Activated T-cell treated with anti-CD3 and anti-CD28 coated beads, Interleukin-2, amount 50 U/mL, for 48 hours (primary cell): ENCODE data around the gene C9orf78.
"Not testable (repeated sequence)": the region's sequence is repeated elsewhere in the genome, so short reads cannot be mapped to it uniquely, and the experiment has no call there.

ENCODE experiments used
- DNase-seq, 2 experiments: peaks; one replicate each; pipeline ENCODE4 v3.0.0-alpha.2; 2020

Gene C9orf78

DNA sequence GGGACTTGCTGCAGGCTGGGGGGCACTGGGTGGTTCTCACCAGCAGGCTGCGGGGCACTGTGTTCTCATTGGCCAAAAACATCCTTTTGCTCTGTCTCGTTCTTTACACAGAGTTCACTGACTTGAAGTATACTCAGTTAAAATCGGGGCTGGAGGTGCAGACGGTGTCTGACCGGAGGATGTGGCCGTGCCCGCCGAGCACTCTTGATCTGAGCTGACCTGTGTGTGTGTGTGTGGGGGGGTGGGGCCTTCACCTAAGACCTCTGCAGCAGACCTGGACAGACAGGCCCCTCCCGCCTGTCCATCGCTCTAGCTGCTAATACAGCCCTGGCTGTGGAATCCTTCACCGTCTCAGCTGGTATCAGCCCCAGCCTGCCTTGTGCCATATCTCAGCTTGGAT, 25.0 kb downstream of the C9orf78 start:
- no peak for DNase-seq

DNA sequence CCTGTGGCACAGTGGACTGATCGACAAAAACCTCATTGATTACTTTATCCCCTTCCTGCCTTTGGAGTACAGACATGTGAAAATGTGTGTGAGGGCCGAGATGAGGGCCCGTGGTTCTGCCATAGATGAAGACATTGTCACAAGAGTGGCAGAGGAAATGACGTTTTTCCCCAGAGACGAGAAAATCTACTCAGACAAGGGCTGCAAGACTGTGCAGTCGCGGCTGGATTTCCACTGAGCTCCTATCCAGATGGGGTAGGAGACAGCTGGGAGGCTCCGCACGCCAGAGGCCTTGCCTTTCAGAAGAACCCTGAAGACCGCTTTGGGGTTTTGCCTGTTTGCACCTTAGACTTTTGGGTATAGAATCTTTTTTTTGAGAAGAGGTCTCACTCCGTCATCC, 25.7 kb downstream of the C9orf78 start:
- DNase-seq: no peak

DNA sequence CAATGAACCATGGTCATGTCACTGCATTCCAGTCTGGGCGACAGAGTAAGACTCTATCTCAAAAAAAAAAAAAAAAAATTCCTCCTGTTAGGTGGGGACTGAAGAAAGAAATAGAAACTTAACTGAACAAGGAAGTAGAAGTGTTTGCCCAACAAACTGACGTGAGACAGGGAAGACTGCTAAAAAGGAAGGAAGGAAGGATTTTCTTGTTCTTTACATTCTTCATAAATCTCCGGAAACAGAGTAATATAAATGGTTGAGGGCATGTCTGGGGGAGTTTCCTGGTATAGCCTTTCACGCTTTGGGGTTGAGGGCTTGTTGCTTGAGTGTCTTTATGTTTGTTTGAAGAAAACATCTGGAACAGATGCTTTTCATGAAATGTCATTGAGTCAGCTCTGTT, 29.0 kb downstream of the C9orf78 start:
- DNase-seq: no peak

DNA sequence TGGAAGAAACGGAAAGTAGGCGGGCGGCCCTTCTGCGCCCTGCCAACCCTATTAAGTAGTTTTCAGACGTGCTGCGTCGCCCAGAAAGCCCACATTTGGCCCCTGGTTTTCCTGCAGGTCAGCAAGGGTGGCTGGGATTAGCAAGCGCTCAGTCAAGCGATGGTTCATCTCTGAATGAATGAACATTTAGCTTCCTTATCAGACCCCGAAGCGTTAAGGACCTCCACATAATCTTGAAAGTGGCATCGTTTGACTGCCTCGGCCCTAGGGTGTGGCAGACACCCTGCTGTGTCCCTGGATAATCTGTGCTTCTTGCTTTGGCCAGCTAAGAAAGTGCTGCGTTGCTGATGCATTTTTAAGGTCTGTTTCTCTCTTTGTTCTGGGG, 31.4 kb downstream of the C9orf78 start:
- DNase-seq: no peak

DNA sequence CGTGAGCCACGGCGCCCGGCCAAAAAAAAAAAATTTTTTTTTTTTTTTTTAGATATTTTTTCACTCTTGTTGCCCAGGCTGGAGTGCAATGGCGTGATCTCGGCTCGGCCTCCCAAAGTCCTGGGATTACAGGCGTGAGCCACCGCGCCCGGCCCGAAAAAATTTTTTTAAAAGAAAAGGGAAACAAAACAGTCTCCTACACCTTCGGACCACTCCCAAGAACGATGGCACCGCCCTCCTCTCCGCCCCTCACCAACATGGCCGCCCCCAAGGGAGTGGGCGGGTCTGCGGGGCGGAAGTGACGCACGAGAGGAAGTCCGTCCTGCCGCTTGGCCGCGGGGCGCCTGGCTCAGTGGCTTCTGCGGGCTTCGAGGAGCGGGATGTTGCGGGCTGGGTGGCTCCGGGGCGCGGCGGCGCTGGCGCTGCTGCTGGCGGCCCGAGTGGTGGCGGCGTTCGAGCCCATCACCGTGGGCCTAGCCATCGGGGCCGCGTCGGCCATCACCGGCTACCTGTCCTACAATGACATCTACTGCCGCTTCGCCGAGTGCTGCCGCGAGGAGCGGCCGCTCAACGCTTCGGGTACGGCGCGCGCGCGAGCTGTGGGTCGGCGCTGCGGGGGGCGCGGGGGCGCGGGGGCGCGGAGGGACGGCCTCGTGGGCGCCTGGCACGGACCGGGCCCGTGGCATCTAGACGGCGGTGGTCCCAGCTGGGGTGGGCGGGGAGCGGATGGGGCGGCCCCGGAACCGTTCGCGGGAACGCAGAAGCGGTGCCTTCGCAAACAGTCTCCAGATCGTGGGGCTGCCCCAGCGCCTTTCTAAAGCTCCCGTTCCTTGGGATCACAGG, 32.0 kb downstream of the C9orf78 start, which contains the start of gene TOR1B:
TSS of gene TOR1B (plus strand) at position 352 of the 843 bp plus-strand sequence. CDS start at position 381, 29 bp downstream.
- peak; percentile 97 to 98 for DNase-seq

DNA sequence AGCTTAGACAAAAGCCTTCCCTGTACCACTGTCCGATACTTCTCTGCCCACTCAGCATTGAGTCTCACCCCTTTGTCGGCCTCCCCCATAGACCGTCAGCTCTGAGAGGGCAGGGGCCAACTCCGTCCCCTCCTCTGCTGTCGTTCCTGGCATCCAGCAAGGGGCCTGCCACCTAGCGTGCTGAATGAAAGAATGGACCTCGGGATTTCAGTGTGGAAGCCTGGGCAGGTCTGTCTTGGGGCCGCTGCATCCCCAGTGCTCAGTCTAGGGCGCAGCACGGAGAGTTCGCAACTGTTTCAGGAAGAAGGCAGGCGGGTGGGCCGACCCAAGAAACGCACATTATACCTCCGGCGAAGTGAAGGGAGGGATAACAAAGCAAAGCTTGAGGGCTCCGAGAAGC, 33.6 kb downstream of the C9orf78 start:
- no peak for DNase-seq

DNA sequence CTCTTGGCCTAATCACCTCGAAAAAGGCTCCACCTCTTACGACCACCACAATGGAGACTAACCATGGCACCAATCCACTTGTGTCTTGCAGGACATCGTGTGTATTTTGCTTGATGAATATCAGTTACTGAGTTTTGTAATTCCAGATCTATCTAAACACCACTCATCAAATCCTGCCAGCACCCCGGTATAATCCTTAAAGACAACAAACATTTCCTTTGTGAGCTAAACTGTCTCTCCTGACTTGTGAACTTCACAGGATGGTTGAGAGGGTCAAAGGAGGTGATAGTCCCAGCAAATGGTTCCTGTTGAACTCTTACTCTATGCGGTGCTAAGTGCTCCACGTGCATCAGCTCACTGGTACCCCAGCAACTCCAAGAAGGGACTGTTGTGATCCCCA, 36.1 kb downstream of the C9orf78 start:
- DNase-seq: no peak

DNA sequence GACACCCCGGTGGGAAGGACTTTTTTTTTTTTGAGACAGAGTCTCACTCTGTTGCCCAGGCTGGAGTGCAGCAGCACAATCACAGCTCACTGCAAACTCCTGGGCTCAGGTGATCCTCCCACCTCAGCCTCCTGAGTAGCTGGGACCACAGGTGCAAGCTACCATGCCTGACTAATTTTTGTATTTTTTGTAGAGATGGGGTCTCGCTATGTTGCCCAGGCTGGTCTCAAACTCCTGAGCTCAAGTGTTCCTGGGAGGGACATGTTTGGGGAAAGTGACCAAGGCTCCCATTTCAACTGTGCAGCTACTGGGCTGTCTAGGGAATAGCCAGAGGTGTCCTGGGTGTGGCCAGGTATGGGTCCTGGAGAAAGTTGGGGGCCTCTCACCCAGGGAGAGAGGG, 39.0 kb downstream of the C9orf78 start:
- not testable (repeated sequence) for DNase-seq

DNA sequence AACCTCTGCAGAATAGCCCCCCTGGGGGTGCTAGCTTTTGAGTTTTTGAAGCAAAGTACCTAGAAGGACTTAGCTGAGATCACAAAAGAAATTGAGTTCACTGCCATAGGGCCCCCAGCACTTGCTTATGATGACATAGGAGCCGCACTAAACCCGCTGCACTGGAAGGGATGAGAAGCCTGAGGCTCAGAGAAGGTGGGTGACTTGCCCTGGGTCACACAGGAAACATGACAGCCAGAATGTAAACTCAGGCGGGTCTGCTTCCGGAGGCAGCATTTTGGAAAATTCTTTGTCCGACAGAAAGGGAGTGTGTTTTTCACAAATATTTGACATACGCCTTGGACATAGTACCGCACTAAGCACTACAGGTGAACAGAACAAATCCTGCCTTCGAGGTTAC, 40.5 kb downstream of the C9orf78 start:
- DNase-seq: no peak

DNA sequence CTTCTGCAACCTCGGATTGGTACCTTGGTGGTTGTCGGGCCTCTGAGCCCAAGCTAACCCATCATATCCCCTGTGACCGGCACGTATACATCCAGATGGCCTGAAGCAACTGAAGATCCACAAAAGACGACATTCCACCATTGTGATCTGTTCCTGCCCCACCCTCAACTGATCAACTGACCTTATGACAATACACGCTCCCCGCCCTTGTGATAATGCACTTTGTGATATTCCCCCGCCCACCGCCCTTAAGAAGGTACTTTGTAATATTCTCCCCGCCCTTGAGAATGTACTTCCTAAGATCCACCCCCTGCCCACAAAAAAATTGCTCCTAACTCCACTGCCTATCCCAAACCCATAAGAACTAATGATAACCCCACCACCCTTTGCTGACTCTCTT, 48.6 kb downstream of the C9orf78 start:
- no peak for DNase-seq

DNA sequence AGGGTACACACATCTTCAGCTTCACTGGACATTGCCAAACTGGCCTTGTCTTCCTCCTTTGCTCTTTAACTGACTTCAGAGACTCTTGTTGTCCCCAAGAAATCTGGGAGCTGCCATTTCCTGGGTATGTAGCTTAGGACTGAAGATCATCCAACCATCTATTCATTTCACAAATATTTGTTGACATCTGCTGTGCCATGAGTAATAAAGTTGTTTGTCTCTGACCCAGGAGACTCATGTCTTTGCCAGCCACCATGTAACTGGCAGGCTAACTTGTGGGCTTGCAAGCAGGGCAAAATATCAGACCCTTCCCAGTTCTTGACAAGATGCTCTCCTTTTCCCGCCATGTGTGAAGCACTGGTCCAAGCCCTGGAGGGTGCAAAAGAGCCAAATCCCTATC, 49.2 kb downstream of the C9orf78 start:
- DNase-seq: no peak

DNA sequence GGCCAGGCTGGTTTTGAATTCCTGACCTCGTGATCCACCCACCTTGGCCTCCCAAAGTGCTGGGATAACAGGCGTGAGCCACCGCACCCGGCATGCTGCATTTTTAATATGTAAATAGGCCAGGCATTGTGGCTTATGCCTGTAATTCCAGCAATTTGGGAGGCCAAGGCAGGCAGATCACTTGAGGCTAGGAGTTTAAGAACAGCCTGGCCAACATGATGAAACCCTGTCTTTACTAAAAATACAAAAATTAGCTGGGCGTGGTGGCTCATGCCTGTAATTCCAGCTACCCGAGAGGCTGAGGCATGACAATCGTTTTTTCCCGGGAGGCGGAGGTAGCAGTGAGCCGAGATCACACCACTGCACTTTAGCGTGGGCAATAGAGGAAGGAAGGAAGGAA, 50.1 kb downstream of the C9orf78 start:
- DNase-seq: not testable (repeated sequence)

DNA sequence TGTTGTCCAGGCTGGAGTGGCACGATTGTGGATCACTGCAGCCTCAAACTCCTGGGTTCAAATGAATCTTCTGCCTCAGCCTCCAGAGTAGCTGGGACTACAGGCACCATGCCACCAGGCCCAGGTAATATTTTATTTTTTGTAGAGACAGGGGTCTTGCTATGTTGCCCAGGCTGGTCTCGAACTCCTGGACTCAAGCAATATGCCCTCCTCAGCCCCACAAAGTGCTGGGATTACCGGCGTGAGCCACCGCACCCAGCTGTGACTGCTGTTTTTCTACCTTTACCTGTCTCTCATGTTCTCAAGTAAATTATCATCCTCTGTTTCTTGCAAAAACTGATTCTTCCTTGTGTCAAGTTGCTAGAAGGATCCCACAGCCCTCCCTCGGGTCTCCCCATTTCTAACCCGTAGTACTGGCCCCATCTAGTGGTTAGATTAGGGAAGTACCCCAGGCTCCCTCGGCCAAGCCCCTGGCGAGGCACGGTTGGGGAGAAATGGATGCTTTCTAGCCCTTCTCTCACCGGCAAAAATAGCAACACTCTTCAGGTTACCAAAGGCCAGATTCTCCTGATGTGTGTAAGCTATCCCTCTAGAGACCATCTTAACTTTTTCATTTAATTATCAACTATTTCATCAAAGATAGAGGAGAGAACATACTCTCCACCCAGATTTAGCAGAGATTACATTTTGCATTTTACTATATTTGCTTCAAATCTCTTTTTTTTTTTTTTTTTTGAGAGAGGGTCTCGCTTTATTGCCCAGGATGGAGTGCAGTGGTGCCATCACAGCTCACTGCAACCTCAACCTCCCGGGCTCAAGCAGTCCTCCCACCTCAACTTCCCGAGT, 51.3 kb downstream of the C9orf78 start:
- peak; percentile 83 to 84 for DNase-seq

DNA sequence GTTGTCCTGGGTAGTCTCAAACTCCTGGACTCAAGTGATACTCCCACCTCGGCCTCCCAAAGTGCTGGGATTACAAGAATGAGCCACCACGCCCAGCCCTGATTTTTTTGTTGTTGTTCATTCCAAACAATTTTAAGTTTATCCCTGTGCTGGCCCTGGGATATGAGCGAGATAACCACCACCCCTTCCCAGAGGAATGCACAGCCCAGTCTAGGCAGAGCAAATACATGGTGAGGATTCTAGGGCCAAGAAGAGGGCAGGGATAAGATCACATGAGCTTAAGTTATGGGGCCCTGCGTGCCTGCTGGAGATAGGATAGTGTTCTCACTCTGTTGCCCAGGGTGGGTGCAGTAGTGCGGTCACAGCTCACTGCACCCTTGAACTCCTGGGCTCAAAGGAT, 53.1 kb downstream of the C9orf78 start:
- no peak for DNase-seq

DNA sequence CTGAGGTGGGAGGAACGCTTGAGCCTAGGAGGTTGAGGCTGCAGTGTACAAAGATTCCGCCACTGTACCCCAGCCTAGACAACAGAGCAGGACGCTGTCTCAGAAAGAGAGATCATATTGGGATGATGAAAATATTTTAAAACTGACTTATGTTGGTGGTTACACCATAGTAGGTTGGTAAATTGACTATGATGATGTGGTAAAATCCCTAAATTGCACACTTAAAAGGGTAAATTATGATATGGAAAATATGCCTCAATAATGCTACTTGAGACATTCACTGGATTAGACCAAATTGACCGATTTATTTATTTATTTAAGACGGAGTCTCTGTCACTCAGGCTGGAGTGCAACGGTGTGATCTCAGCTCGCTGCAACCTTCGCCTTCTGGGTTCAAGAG, 53.9 kb downstream of the C9orf78 start:
- no peak for DNase-seq

DNA sequence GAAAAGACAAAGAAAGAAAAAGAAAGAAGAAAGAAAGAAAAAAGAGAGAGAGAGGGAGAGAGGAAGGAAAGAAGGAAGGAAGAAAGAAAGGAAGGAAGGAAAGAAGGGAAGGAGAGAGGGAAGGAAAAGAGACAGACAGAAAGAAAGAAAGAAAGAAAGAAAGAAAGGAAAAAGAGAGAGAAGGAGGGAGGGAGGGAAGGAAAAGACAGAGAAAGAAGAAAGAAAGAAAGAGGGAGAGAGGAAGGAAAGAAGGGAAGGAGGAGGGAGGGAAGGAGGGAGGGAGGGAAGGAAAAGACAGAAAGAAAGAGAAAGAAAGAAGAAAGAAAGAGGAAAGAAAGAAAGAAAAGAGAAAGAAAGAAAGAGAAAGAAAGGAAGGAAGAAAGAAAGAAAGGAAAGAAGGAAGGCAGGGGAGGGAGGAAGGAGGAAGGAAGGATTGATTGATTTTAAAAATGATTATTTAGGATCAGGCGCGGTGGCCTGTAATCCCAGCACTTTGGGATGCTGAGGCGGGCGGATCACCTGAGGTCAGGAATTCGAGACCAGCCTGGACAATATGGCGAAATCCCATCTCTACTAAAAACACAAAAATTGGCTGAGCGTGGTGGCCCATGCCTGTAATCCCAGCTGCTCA, 55.4 kb downstream of the C9orf78 start:
- no peak for DNase-seq

DNA sequence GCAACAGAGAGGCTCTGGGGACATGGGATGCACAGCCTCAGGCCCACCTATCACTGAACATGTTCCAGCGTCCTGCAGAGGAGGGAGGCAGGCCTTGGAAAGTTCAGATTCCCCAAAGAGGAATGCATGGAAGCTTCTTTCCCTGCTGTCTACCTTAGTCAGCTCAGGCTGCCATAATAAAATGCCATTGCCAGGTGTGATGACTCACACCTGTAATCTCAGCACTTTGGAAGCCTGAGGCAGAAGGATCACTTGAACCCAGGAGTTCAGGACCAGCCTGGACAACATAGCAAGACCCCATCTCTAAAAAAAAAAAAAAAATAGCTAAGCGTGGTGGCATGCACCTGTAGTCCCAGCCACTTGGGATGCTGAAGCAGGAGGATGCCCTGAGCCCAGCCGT, 56.6 kb downstream of the C9orf78 start:
- DNase-seq: no peak

DNA sequence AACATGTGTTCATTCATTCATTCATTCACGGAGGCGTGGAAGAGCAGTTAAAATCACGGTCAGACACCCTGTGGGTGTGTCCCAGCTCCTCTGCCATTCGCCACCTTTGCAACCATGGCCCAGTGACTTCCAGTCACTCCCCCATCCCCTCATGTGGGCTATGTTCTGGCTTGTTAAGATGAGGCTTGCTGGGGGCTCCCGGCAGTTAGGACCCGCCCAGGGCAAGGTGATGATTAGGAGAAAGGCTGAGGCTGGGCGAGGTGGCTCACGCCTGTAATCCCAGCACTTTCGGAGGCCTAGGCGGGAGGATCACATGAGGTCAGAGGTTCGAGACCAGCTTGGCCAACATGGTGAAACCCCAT, 57.3 kb downstream of the C9orf78 start:
- no peak for DNase-seq
